ENCODE data around the gene MACROD2.

MACROD2 gene

DNA sequence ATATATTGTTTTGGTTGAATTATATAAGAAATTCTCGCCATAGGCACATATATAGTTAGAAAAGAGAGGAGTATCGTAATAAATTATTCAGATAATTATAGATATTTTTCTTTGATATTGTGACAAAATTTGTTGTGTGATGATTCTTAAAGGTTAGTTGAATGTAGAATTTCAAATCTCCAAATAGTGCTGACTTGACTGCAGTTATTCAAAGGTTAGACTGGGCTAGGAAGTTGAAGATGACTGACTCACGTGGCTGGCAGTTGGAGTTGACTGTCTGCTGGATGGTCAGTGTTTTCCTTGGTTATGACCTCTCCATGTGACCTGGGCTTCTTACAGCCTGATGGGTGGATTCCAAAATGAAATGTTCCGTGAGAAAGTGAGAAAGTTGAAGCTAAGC is 286.8 kb downstream of the MACROD2 start:
- no peak for FAIRE-seq

DNA sequence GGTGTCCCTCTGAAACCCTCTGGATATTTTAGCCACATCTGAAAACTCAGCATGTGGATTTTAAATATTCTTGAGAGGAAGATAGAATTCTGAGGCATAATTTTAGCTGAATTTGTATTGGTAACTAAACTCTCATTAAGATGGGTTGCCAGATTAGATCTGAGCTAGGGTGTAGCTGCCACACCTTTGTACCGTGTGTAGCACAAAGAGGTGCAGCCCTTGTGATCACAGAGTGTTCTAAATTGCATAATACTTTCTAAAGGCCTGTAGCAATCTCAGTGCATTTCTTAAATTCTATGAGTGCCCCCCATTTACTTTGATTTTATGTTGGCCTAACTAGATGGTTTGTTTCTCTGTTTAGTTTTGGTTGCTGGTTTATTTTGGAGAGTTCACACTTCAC is 289.1 kb downstream of the MACROD2 start:
- no peak for FAIRE-seq

DNA sequence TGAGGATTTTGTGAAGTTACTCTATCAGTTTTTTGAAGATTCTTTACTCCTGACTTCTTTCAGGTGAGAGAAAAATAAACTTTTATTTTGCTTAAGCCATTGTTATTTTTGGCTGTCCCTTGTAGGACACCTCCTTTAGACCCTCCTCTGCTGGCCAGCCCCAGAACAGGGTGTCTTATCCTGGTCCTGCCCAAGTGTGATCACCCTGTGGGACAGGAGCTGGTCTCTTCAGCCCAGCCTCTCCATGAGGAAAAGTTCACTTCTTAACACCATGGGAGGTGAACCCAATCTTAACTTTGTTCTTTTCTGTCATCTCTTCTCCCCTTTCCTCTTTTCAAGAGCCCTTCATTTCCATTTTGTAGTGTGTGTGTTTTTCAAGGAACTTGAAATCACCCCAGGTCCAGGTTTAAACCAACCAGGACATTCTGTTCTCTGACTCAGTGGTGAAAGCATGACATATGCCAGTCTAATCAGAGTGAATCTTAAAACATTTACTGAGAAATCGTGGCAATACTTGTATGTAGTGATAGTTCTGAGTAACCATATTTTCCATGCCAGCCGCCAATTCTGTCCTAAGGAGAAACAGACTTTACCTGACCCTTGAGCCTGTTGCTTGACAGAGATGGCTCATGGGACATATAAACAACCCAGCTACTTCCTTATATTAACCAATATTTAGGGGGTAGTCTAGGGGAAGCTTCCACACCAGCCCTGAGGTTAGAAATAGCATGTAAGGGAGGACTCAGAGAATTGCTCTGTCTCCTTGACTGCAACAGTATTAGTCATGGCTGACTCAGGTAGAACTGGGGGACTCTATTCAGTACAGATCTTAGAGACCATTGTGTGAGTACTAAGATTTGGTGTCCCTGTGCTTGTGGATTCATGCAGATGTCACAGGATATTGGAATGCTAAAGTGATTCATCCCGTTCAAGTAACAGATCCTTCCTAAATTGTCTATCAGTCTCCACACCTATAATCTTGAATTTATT is 293.3 kb downstream of the MACROD2 start:
- no peak for FAIRE-seq

DNA sequence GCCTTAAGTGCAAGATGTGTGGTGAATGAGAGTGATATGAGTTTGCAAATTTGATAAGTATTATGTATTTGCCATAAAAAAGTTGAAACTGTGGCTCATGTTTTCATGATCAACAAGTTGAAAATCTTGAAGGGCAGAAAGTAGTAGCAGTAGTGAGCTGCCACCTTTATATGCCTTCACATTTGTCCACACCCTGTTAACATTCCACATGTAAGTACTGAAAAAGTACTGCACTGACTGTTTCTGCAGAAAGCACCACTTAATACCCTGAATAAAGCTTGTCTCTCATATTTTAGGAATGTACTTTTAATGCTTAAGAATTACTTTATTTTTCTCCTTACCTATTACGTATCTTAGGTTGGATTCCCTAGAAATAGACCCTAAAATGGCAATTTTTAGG is 296.2 kb downstream of the MACROD2 start:
- FAIRE-seq = no peak

DNA sequence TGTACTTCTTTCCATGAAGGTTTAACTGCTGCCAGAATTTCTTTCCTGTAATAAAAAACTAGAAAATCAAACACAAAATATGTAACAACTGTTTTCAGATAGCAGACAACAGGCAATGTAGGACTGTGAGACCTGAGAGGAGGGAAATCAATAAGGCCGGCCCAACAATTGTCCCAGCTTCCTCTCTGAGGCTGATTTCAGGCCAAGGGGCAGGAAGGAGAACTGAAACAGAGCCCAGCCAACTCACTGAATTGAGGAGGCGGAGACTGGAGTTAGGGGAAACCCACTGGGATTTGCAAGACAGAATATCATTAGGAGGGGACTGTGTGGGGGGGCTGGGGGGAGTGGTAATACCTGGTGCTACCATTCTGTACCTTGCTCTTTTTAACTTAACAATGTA is 299.9 kb downstream of the MACROD2 start:
- no peak for FAIRE-seq

DNA sequence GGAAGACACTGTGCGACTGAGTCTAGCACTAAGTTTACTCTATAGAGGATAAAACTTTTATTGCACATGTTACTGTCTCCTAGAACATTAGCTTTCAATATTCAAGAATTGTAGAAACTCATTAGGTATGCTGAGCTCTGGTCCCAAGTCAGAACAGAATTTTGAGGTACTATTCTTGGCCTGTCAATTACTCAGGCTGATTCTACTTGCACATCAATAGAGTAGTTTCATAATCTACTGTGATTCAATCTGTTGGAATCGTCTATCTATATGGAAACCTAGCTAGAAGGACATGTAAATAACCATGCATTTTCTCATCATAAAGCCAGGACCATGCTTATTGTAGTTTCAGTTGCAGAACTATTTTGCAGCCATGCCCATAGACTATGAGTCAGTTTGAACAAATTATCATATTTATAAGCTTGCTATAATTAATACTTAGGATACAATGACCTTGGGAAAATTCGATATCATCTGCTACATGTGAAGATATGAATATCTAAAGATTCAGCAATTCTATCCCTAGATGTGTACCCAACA is 300.5 kb downstream of the MACROD2 start:
- FAIRE-seq = no peak

DNA sequence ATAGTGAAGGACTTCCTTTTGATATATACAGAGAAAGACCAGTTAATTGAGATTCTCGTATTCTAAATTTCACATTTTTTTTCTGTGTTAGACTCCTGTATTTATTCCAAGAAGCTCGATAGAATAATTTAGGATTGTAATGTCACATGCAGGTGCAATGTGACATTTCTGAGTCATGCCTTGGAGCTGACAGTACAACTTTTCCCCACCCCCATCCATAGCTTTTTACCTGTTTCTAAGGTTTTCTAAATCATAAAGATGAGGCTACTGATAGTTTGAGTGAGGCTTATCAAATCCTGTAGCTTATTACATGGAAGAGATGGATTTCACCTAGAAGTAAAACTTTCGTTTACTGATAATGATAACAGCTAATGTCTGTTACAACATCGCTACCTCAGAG is 304.5 kb downstream of the MACROD2 start:
- FAIRE-seq = no peak

DNA sequence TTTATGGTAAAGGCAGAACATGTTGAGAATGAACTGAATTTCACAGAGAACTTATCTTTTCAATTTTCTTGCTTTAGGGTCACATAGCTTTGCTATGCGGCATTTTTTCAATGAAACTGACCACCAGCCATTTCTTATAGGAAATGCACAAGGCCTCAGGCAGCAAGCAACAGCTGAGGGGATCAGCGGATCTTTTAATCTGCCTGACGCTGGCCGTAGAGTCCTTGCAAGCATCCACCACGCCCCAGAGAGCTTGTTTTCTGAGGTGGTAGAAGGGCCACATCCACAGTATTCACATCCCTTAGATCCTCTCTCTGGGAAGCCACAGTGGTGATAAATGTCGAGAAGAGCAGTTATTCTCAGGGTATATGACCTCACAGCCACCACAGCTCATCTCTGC is 307.8 kb downstream of the MACROD2 start:
- FAIRE-seq = no peak

DNA sequence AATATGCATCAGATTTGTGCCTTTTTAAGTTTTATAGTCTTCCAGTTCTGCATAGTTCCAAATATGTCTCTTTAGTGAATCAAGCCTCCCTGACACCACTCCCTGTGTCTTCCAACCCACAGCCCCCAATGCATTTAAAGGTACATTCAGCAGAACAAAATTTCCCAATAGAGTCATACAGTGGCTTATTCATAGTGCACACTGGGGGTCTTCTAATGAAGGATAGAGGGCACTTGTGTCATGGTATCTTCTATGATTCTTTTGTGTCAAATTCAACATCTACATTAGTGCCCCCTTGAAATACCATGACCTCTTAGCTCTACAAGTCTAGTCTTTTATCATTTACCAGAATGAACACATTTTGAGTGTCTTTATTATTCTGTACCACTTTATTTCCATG is 308.3 kb downstream of the MACROD2 start:
- no peak for FAIRE-seq

DNA sequence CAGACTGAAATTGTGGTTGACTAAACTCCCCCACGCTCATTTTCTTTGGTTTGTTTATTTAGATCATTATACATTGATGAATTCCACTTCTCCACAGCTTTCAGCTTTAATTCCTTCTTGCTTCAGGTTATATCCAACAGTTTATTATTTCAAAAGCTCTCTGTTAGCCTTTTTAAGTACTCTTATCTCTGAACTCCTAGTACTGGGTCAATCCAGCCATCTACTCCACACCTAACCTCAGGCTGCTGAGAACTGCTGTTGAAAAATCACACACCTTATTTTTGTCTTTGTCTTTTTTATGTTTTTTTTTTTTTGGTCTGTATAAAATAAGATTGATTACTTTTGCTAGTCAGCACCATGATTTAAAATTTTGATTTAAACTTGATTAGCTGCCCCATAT is 309.2 kb downstream of the MACROD2 start:
- FAIRE-seq = no peak

DNA sequence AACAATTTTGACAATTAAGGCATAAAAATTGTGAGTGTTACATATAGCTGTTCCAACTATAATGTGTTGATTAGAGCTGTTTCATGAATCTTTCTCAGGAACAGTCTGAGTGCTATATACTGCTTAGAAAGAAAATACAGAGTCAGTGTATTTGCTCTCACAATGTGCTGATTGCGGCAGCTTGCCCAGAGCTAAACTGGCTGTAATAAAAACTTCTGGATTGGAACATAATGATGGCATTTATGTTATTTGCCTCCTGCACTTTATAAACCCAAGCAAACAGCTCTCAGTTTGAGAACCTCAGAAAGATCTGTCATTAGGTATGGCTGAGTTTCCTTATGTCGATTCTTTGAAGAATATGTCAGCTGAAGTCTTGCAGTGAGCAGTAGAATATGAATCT is 312.6 kb downstream of the MACROD2 start:
- no peak for FAIRE-seq

DNA sequence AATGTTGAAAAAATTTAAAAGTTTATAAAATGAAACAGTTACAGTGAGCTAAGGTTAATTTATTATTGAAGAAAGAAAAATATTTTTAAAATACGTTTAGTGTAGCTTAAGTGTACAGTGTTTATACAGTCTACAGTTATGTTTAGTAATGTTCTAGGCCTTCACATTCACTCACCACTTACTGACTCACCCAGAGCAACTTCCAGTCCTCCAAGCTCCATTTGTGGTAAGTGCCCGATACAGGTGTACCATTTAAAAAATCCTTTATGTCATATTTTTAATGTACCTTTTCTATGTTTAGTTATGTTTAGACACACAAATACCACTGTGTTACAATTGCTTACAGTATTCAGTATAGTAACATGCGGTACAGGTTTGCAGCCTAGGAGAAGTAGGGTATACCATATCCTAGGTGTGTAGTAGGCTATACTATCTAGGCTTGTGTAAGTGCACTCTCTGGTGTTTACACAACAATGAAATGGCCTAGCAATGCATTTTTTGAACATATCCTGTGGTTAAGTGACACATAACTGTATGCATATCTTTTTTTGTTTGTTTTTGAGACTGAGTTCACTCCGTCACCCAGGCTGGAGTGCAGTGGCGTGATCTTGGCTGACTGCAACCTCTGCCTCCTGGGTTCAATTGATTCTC is 315.8 kb downstream of the MACROD2 start:
- no peak for FAIRE-seq

DNA sequence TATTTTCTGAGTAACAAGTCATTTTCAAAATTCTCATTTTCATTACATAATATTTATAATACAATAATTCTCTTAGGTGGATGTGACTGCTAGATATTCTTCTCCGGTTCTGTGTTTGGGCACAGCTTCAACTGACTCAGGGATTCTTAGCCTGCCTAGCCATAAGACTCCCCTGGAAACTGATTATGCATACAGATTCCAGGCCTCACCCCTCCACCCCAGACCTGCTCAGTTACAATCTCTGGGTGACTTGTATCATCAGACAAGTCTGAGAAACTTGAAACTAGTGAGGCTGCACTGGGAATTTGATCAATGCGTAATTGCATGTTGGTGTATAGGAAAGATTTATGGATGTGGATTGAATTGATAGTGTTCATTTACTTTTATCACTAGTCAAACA is 316.7 kb downstream of the MACROD2 start:
- FAIRE-seq = no peak

DNA sequence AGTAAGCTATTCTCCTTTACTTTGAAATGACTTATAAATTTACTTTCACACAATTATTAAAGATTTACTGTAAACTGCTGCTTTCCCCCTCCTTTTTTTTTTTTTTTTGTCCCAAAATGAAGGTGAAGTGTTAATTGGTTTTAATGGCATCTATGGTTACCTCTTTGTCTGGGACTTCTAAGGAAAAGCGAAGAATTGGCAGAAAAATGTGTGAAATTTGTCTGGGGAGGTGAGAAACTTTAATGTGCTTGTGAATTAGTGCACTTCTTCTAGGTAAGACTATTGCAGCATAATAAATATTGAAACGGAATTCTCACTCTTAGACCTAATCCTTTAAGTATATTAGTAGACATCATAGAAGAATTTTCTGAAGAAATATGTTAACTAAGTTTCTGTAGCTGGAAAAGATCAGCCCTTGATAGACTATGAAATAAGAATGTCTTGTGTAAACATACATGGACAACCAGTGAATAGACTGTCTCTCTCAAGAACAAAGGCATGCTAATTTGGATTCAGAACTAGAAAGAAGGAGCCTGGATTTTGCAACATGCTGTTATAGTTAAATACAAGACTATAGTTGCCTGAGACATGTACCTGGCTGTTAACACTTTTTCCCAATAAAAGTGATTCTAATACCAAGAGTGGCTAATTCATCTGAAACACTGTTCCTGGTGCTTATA is 318.2 kb downstream of the MACROD2 start:
- FAIRE-seq = no peak

DNA sequence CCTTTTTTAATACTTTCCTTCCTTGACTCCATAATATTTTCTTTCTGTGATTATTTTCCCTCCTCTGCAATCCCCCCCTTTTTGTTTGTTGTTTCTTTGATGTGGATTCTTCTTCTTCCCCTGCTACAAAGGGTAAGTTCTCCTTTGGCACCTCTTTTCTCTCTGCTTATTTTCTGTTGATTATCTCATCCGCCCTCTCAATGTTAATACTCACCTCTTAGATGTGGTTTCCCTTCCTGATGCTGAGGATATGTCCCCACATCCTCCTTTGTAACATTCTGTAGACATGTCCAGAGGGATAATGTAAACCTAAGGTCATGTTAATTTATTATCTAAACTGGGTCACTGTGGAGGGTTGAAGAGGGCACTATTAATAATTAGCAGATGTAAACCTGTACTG is 324.4 kb downstream of the MACROD2 start:
- no peak for FAIRE-seq

DNA sequence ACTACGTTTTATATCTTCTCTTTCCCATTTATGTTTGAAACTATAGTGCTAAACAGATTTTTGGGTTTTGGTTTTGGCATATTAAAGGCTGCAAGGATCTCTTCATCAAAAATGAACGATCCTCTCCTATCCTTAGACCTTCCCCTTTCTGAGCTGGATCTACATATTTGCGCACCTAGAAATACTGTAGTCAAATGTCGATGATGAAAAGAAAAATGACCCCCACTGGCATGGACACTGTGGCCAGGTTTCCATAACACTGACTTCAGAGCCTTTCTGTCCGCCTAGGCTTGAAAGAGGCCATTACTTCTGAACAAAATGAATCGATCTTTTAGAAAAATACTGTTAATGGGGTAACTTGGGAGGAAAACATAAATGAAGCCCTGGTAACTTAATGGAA is 336.3 kb downstream of the MACROD2 start:
- no peak for FAIRE-seq

DNA sequence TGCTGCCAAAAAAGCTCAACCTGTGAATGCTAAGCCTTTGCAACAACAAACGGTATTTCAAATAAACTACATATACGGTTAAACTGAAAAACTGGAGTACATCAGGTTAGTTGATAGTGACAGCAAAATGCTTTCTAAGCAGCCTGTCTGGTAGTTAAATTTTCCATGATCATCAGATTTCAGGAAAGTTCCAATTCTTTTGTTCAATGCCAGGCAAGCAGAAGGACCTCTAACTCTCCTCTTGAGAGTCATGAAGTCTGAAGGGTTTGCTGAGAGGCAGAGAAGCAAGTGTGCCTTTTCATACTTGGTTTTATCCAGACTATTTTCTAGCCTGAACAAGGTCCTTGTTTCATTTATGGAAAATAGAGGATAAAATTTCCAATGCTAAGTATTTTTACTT is 337.6 kb downstream of the MACROD2 start:
- no peak for FAIRE-seq

DNA sequence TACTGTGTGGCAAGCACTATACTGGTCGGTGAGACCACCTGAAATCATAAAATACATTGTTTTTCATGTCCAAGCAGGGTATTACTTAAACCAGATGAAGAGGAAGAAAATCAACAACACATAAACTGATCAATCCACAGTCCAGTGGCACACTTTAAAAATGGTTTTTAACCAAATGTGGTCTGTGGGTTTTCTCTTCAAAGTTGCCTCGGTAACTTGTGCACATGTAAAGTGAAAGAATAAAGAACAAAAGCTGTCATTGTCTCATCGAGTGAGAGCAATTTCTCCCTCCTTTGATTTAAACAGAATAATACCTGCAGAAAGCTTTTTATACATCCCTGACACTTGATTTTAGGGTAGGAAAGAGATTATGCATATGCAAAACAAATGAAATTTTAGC is 338.4 kb downstream of the MACROD2 start:
- no peak for FAIRE-seq

DNA sequence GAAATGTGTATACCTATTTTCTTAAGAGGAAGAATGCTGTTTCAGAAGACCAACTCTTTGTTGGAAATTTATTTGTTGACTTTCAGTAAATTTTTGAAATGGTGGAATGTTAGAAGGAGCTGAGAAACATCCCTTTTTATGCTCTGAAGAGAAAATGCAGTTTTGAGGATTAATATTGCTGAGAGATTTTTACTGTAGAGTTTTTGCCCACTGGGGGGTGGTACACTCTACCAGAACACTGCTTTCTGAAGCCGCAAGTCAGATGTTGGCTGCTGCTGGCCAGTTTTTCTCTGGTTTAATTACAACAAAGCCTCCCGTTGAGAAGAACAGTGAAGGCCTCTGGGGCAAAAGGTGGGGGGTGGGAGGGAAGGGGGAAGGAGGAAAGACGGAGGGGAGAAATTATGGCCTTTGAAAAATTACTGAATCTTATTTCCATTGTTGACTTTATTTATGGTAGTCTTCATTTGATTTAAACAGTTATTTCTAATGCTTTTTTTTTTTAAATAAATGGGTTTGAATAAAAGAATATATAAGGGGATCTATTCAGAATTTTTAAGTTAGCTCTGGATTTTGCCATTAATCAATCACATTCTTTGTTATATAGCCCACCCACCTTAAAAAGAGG is 339.1 kb downstream of the MACROD2 start:
- no peak for FAIRE-seq

DNA sequence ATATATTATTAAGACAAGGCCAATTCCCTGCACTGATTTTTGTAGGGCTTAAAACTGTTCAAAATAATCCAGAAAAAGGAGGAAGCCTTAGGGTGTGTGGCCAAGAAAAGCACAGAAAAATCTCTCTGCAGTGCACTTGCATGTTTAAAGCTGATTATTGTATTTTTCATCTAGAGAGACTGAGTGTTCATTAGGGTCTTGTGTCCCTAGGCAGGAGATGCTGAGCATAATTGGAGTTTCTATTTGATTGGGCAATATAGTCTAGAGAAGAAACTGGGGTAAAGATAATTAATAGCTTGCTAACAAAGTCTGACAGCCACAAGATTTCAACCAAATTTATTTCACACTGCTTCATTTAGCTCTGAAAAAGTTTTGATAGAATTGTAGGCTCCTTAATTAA is 339.7 kb downstream of the MACROD2 start:
- no peak for FAIRE-seq

DNA sequence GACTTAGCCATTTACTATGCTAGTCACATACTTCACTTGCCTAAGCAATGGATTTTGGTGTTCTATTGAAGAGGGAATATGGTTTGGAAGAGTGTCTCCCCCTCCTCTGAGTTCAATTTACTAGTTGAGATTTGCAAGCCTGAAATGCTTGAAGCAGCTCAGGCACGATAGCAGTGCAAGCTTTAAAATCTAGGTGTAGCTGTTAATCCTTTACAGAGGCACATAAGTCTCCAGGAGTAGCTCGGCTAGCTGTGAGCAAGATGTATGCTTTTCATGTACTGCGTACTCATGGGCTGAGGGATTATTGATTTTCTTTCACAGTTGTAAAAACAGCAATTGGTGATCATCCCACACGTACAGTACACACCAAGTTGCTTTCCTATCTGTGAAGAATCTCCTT is 341.4 kb downstream of the MACROD2 start:
- FAIRE-seq = no peak

DNA sequence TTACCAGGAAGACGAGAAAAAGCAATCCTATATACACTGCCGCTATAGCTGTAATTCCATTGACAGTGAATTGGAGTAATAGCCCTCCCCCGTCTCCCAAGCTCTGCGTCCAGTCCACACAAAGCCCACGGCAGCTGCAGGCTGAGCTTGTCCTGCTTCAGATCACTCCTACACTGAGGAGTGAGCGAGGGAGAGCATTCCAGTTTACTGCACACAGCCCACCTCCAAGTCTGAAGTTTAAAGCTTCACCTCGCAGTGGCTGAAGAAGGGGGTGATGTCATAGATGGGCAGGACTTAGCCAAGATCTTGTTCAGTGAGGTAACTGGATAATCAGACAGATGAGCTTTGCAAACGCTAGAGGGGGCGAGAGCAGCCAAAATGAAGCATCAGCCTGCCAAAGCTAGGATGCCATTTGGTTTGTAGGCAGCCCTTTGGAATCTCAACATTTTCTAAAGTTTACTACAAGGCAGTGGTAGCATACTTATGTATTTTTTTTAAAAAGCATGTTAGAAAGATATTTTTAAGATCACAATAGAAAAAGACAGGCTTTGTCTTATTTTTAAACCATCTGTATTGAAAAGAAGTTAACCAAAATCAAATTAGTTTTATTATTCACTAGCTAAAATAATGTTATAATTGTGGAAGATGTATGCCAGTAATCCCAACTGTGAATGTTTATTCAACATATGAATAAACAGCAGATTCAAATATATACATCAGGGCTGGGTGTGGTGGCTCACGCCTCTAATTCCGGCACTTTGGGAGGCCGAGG is 342.3 kb downstream of the MACROD2 start, which contains the start of gene FLRT3:
TSS of gene FLRT3 (minus strand) at position 213 of the 772 bp plus-strand sequence. CDS start 10,106 bp downstream, outside the sequence.
- FAIRE-seq = no peak

Measured in colon (tissue), 2 donors.